WTC11 (cell line): ENCODE data around the gene MLPH. TPM values are rescaled to one million over a fixed set of nuclear protein-coding genes. Genes with fewer than 3 reads are reported as not detected.

Source experiments
- ATAC-seq: fragments of 200-7000 bp; cut with Tn5 transposase; 2 replicates; pipeline ENCODE4 v1.10.0; 2021; ENCODE audit warnings: mild to moderate bottlenecking, moderate library complexity
- CTCF ChIA-PET: fragments of 300-600 bp; sonication (Branson Sonifier 250); formaldehyde crosslinking; loops from one replicate; lab custom pipeline; 2021; ENCODE audit warnings: antibody characterized with exemption; lab: Charles Lee
- POLR2A ChIA-PET: fragments of 350-600 bp; sonication (Branson Sonifier 250); formaldehyde crosslinking; loops from one replicate; lab custom pipeline; 2021; ENCODE audit warnings: antibody characterized with exemption; lab: Charles Lee
- DNase-seq: peaks from one replicate; pipeline ENCODE4 v3.0.0; 2021; ENCODE audit warnings: low spot score
- H3K27ac Mint-ChIP-seq: 2 replicates; pipeline ENCODE4 v1.8.0; 2021; ENCODE audit warnings: mixed read lengths
- H3K27me3 Mint-ChIP-seq: 2 replicates; pipeline ENCODE4 v1.8.0; 2021; ENCODE audit warnings: low read depth, mild to moderate bottlenecking, moderate library complexity, mixed read lengths
- H3K36me3 Mint-ChIP-seq: 2 replicates; pipeline ENCODE4 v1.8.0; 2021; ENCODE audit warnings: mixed read lengths
- H3K4me1 Mint-ChIP-seq: 2 replicates; pipeline ENCODE4 v1.8.0; 2022; ENCODE audit warnings: mixed read lengths
- H3K4me3 Mint-ChIP-seq: 2 replicates; pipeline ENCODE4 v1.8.0; 2021; ENCODE audit warnings: mild to moderate bottlenecking, moderate library complexity, mixed read lengths
- H3K9me3 Mint-ChIP-seq: 2 replicates; pipeline ENCODE4 v1.8.0; 2021; ENCODE audit warnings: mixed read lengths
- ATF2 ChIP-seq: sonication (generic); formaldehyde crosslinking; IDR thresholded peaks from 2 replicates; pipeline ENCODE4 v1.8.1; 2022; ENCODE audit warnings: low read depth, missing genetic modification reagents, borderline replicate concordance
- ATF3 ChIP-seq: sonication (generic); formaldehyde crosslinking; conservative IDR thresholded peaks from 2 replicates; pipeline ENCODE4 v1.8.1; 2022; ENCODE audit warnings: mild to moderate bottlenecking, missing genetic modification reagents
- CREM ChIP-seq: sonication (generic); formaldehyde crosslinking; IDR thresholded peaks from 2 replicates; pipeline ENCODE4 v1.8.1; 2022; ENCODE audit warnings: mild to moderate bottlenecking, missing genetic modification reagents, moderate library complexity
- E2F1 ChIP-seq: sonication (generic); formaldehyde crosslinking; IDR thresholded peaks from 2 replicates; pipeline ENCODE4 v1.8.0; 2022; ENCODE audit warnings: mild to moderate bottlenecking, missing genetic modification reagents
- ERG ChIP-seq: fragments of 250-450 bp; sonication (Bioruptor Pico); IDR thresholded peaks from 2 replicates; pipeline ENCODE4 v1.8.0; 2021; ENCODE audit warnings: mild to moderate bottlenecking
- GRHL2 ChIP-seq: fragments of 250-450 bp; sonication (Bioruptor Pico); IDR thresholded peaks from 2 replicates; pipeline ENCODE4 v1.8.0; 2022; ENCODE audit warnings: mild to moderate bottlenecking, moderate library complexity; ENCODE audit not compliant: insufficient replicate concordance, severe bottlenecking
- GTF2I ChIP-seq: fragments of 250-450 bp; sonication (Bioruptor Pico); conservative IDR thresholded peaks from 2 replicates; pipeline ENCODE4 v1.4.0; 2021; ENCODE audit warnings: mild to moderate bottlenecking
- IRF2 ChIP-seq: sonication (generic); formaldehyde crosslinking; IDR thresholded peaks from 2 replicates; pipeline ENCODE4 v1.8.0; 2022; ENCODE audit warnings: low read depth, missing genetic modification reagents, borderline replicate concordance
- JAZF1 ChIP-seq: fragments of 250-450 bp; sonication (Bioruptor Pico); IDR thresholded peaks from 2 replicates; pipeline ENCODE4 v1.9.0; 2021; ENCODE audit warnings: moderate library complexity, mild to moderate bottlenecking, inconsistent platforms
- JUN ChIP-seq: sonication (generic); formaldehyde crosslinking; IDR thresholded peaks from 2 replicates; pipeline ENCODE4 v1.8.0; 2023; ENCODE audit warnings: mild to moderate bottlenecking, missing genetic modification reagents
- NR3C1 ChIP-seq: sonication (generic); formaldehyde crosslinking; conservative IDR thresholded peaks from 2 replicates; pipeline ENCODE4 v1.8.1; 2023; ENCODE audit warnings: low read depth, mild to moderate bottlenecking, missing genetic modification reagents
- PRDM15 ChIP-seq: sonication (generic); formaldehyde crosslinking; IDR thresholded peaks from 2 replicates; pipeline ENCODE4 v1.8.0; 2022; ENCODE audit warnings: missing genetic modification reagents
- PREB ChIP-seq: sonication (generic); formaldehyde crosslinking; IDR thresholded peaks from 2 replicates; pipeline ENCODE4 v1.8.1; 2022; ENCODE audit warnings: mild to moderate bottlenecking, missing genetic modification reagents, moderate library complexity, borderline replicate concordance
- SP1 ChIP-seq: sonication (generic); formaldehyde crosslinking; conservative IDR thresholded peaks from 2 replicates; pipeline ENCODE4 v1.8.1; 2022; ENCODE audit warnings: missing genetic modification reagents
- TEAD4 ChIP-seq: sonication (generic); formaldehyde crosslinking; IDR thresholded peaks from 2 replicates; pipeline ENCODE4 v1.8.0; 2022; ENCODE audit warnings: mild to moderate bottlenecking, missing genetic modification reagents
- TP53 ChIP-seq: sonication (generic); formaldehyde crosslinking; IDR thresholded peaks from 2 replicates; pipeline ENCODE4 v1.8.1; 2023; ENCODE audit warnings: mild to moderate bottlenecking, missing genetic modification reagents
- ZBTB43 ChIP-seq: sonication (generic); formaldehyde crosslinking; IDR thresholded peaks from 2 replicates; pipeline ENCODE4 v1.8.1; 2023; ENCODE audit warnings: mild to moderate bottlenecking, missing genetic modification reagents
- ZNF281 ChIP-seq: sonication (generic); formaldehyde crosslinking; IDR thresholded peaks from 2 replicates; pipeline ENCODE4 v1.8.0; 2023; ENCODE audit warnings: mild to moderate bottlenecking, missing genetic modification reagents
- ZNF423 ChIP-seq: fragments of 250-450 bp; sonication (Bioruptor Pico); IDR thresholded peaks from 2 replicates; pipeline ENCODE4 v2.1.2; 2022; ENCODE audit warnings: mild to moderate bottlenecking, moderate library complexity
- ZSCAN18 ChIP-seq: fragments of 250-450 bp; sonication (Bioruptor Pico); IDR thresholded peaks from 2 replicates; pipeline ENCODE4 v2.1.2; 2022; ENCODE audit warnings: mild to moderate bottlenecking, moderate library complexity
- total RNA-seq: library from RNA; stranded (reverse); gene quantifications from 3 replicates; pipeline ENCODE4 v1.2.3, GENCODE V29; 2021

MLPH gene
- total RNA-seq, 1 experiment from 2014 or later, result 10.3 TPM

- ChIA-PET CTCF (interaction anchor here (1.5 kb wide), 1 partner anchor 32 kb away, joined by 5 read pairs; no protein-coding TSS in a partner anchor), POLR2A (no interaction called here)
- peaks cover 84% of the 10 kb centered on the region for H3K27me3 Mint-ChIP-seq
- TF ChIP-seq ATF3 (no peak), ZBTB43 (CRISPR knock-in tag) (no peak), CREM (no peak), ERG (CRISPR knock-in tag) (no peak), IRF2 (CRISPR knock-in tag) (no peak), SP1 (CRISPR knock-in tag) (no peak), PREB (CRISPR knock-in tag) (no peak), TP53 (no peak), JAZF1 (no peak), NR3C1 (no peak), ZSCAN18 (CRISPR knock-in tag) (no peak), GRHL2 (CRISPR knock-in tag) (no peak), PRDM15 (CRISPR knock-in tag) (no peak)
- TF ChIP-seq, all 79 proteins: peak for 0
- DNase-seq, result no peak
- Mint-ChIP-seq H3K9me3 (no peaks in the 10 kb centered on the region), H3K4me1 (peaks cover 10% of the 10 kb centered on the region), H3K36me3 (no peaks in the 10 kb centered on the region), H3K27ac (no peak overlapping the region), H3K4me3 (no peak overlapping the region)
- no peak for ATAC-seq
Observed at GRCh38 chr2:237480556-237480955, 6.5 kb upstream of the MLPH start.

- Mint-ChIP-seq H3K36me3 (no peaks in the 10 kb centered on the region), H3K9me3 (no peaks in the 10 kb centered on the region), H3K4me3 (no peak overlapping the region), H3K27ac (no peak overlapping the region), H3K4me1 (peaks cover 11% of the 10 kb centered on the region), H3K27me3 (peaks cover 84% of the 10 kb centered on the region)
- no peak for ATAC-seq
- ChIA-PET POLR2A (no interaction called here), CTCF (interaction anchor here (1.5 to 1.9 kb wide), 3 partner anchors 29 to 91 kb away, joined by 5 to 6 read pairs (median 5); no protein-coding TSS in a partner anchor)
- no peak for DNase-seq
- TF ChIP-seq ATF2 (CRISPR knock-in tag) (no peak), IRF2 (CRISPR knock-in tag) (no peak), E2F1 (no peak), ZNF423 (CRISPR knock-in tag) (no peak), JUN (CRISPR knock-in tag) (no peak), TEAD4 (CRISPR knock-in tag) (no peak), GTF2I (CRISPR knock-in tag) (no peak), ZNF281 (CRISPR knock-in tag) (no peak)
Observed at GRCh38 chr2:237480988-237481525, 6.0 kb upstream of the MLPH start.
